ENCODE data around the gene ADAMTS1.

The ADAMTS1 gene

DNA sequence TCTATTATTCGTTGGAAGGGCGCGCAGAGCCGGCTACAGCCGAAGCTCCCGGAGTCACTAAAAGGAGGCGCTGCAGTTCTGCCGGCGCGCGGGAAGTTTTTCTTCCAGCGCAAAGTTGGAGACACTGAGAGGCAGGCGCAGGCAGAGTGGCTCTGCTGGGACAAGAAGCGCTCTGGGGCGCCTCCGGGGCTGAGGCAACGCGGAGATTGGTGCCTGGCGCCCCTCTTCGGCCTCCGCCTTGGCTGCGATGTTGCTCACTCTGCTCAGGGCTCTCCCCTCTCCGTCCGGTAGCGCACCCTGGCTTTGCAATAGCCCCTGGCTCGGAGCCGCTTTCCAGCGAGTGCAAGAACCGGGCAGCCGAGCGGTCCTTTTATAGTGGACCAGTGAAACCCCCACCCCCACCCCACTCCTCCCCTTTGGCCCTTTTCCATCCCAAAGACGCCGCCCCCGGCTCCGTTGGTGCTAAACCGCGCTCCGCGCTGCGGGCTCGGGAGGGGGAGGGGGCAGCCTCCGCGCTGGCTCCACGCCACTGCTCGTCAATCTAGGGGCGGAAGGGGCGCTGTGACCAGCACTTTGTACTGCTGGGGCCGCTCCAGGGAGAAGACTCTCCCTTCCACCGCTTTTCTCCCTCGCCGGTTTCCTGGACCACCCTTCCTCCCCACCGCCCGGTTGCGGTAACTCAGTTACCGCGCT, at the start of gene ADAMTS1 (continued):
- peak; percentile 38; the same call in 1 of the 2 replicates for TF ChIP-seq FEZF1 (tag by site-specific recombination; IDR thresholded peaks at IDR 0.05)
- peak; percentile 70; the same call in 1 of the 2 replicates for TF ChIP-seq ZBTB48 (tag by site-specific recombination; IDR thresholded peaks at IDR 0.05)
- TF ChIP-seq, protein P1, sequence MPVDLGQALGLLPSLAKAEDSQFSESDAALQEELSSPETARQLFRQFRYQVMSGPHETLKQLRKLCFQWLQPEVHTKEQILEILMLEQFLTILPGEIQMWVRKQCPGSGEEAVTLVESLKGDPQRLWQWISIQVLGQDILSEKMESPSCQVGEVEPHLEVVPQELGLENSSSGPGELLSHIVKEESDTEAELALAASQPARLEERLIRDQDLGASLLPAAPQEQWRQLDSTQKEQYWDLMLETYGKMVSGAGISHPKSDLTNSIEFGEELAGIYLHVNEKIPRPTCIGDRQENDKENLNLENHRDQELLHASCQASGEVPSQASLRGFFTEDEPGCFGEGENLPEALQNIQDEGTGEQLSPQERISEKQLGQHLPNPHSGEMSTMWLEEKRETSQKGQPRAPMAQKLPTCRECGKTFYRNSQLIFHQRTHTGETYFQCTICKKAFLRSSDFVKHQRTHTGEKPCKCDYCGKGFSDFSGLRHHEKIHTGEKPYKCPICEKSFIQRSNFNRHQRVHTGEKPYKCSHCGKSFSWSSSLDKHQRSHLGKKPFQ (tag by site-specific recombination; IDR thresholded peaks at IDR 0.05): no peak
- TF ChIP-seq SP2 (tag by site-specific recombination; IDR thresholded peaks at IDR 0.05): peak; percentile 69
- TF ChIP-seq, protein P2, sequence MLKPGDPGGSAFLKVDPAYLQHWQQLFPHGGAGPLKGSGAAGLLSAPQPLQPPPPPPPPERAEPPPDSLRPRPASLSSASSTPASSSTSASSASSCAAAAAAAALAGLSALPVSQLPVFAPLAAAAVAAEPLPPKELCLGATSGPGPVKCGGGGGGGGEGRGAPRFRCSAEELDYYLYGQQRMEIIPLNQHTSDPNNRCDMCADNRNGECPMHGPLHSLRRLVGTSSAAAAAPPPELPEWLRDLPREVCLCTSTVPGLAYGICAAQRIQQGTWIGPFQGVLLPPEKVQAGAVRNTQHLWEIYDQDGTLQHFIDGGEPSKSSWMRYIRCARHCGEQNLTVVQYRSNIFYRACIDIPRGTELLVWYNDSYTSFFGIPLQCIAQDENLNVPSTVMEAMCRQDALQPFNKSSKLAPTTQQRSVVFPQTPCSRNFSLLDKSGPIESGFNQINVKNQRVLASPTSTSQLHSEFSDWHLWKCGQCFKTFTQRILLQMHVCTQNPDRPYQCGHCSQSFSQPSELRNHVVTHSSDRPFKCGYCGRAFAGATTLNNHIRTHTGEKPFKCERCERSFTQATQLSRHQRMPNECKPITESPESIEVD (tag by site-specific recombination; IDR thresholded peaks at IDR 0.05): 0 out of 2 replicates have a peak, but pooled peaks have one; percentile 13
- TF ChIP-seq, protein P3, sequence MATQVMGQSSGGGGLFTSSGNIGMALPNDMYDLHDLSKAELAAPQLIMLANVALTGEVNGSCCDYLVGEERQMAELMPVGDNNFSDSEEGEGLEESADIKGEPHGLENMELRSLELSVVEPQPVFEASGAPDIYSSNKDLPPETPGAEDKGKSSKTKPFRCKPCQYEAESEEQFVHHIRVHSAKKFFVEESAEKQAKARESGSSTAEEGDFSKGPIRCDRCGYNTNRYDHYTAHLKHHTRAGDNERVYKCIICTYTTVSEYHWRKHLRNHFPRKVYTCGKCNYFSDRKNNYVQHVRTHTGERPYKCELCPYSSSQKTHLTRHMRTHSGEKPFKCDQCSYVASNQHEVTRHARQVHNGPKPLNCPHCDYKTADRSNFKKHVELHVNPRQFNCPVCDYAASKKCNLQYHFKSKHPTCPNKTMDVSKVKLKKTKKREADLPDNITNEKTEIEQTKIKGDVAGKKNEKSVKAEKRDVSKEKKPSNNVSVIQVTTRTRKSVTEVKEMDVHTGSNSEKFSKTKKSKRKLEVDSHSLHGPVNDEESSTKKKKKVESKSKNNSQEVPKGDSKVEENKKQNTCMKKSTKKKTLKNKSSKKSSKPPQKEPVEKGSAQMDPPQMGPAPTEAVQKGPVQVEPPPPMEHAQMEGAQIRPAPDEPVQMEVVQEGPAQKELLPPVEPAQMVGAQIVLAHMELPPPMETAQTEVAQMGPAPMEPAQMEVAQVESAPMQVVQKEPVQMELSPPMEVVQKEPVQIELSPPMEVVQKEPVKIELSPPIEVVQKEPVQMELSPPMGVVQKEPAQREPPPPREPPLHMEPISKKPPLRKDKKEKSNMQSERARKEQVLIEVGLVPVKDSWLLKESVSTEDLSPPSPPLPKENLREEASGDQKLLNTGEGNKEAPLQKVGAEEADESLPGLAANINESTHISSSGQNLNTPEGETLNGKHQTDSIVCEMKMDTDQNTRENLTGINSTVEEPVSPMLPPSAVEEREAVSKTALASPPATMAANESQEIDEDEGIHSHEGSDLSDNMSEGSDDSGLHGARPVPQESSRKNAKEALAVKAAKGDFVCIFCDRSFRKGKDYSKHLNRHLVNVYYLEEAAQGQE (tag by site-specific recombination; IDR thresholded peaks at IDR 0.05): peak; percentile 20; the same call in 1 of the 2 replicates
- TF ChIP-seq, protein P4, sequence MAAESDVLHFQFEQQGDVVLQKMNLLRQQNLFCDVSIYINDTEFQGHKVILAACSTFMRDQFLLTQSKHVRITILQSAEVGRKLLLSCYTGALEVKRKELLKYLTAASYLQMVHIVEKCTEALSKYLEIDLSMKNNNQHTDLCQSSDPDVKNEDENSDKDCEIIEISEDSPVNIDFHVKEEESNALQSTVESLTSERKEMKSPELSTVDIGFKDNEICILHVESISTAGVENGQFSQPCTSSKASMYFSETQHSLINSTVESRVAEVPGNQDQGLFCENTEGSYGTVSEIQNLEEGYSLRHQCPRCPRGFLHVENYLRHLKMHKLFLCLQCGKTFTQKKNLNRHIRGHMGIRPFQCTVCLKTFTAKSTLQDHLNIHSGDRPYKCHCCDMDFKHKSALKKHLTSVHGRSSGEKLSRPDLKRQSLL (tag by site-specific recombination; IDR thresholded peaks at IDR 0.05): no peak; the same call in 1 of the 2 replicates
- TF ChIP-seq ZNF335 (tag by site-specific recombination; conservative IDR thresholded peaks at IDR 0.05): no peak
- TF ChIP-seq ZXDB (tag by site-specific recombination; IDR thresholded peaks at IDR 0.05): peak; percentile 80
- TF ChIP-seq ZNF561 (tag by site-specific recombination; IDR thresholded peaks at IDR 0.05; ENCODE audit: borderline replicate concordance): peak; percentile 93
- peak; percentile 94 for TF ChIP-seq ZBTB1 (tag by site-specific recombination; IDR thresholded peaks at IDR 0.05)
- no peak for TF ChIP-seq GFI1B (tag by site-specific recombination; IDR thresholded peaks at IDR 0.05)
- TF ChIP-seq, protein P5, sequence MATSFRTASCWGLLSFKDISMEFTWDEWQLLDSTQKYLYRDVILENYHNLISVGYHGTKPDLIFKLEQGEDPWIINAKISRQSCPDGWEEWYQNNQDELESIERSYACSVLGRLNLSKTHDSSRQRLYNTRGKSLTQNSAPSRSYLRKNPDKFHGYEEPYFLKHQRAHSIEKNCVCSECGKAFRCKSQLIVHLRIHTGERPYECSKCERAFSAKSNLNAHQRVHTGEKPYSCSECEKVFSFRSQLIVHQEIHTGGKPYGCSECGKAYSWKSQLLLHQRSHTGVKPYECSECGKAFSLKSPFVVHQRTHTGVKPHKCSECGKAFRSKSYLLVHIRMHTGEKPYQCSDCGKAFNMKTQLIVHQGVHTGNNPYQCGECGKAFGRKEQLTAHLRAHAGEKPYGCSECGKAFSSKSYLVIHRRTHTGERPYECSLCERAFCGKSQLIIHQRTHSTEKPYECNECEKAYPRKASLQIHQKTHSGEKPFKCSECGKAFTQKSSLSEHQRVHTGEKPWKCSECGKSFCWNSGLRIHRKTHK (tag by site-specific recombination; IDR thresholded peaks at IDR 0.05): no peak
- TF ChIP-seq, protein P6, sequence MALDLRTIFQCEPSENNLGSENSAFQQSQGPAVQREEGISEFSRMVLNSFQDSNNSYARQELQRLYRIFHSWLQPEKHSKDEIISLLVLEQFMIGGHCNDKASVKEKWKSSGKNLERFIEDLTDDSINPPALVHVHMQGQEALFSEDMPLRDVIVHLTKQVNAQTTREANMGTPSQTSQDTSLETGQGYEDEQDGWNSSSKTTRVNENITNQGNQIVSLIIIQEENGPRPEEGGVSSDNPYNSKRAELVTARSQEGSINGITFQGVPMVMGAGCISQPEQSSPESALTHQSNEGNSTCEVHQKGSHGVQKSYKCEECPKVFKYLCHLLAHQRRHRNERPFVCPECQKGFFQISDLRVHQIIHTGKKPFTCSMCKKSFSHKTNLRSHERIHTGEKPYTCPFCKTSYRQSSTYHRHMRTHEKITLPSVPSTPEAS (tag by site-specific recombination; IDR thresholded peaks at IDR 0.05): peak; percentile 7; the same call in 1 of the 2 replicates
- TF ChIP-seq ZNF610 (tag by site-specific recombination; IDR thresholded peaks at IDR 0.05; ENCODE audit: borderline replicate concordance): peak; percentile 64; the same call in 1 of the 2 replicates
- TF ChIP-seq EGR2 (tag by site-specific recombination; IDR thresholded peaks at IDR 0.05; ENCODE audit: low read depth): peak; percentile 88
- TF ChIP-seq, protein P7, sequence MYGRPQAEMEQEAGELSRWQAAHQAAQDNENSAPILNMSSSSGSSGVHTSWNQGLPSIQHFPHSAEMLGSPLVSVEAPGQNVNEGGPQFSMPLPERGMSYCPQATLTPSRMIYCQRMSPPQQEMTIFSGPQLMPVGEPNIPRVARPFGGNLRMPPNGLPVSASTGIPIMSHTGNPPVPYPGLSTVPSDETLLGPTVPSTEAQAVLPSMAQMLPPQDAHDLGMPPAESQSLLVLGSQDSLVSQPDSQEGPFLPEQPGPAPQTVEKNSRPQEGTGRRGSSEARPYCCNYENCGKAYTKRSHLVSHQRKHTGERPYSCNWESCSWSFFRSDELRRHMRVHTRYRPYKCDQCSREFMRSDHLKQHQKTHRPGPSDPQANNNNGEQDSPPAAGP (tag by site-specific recombination; IDR thresholded peaks at IDR 0.05): peak; percentile 69; the same call in 1 of the 2 replicates
- TF ChIP-seq ZNF776 (tag by site-specific recombination; IDR thresholded peaks at IDR 0.05; ENCODE audit: borderline replicate concordance): no peak
- peak; percentile 65; the same call in 1 of the 2 replicates for TF ChIP-seq KLF9 (tag by site-specific recombination; IDR thresholded peaks at IDR 0.05; ENCODE audit: low read depth)
- TF ChIP-seq ZNF629 (tag by site-specific recombination; IDR thresholded peaks at IDR 0.05): peak; percentile 67
- TF ChIP-seq GLI2 (tag by site-specific recombination; IDR thresholded peaks at IDR 0.05; ENCODE audit: borderline replicate concordance, low read depth): no peak
- peak; percentile 75; the same call in 1 of the 2 replicates for TF ChIP-seq ZFP37 (tag by site-specific recombination; IDR thresholded peaks at IDR 0.05)
- no peak for TF ChIP-seq ZNF473 (tag by site-specific recombination; IDR thresholded peaks at IDR 0.05)
- TF ChIP-seq ZNF155 (tag by site-specific recombination; IDR thresholded peaks at IDR 0.05): no peak
- peak; percentile 61 for TF ChIP-seq GLIS2 (tag by site-specific recombination; IDR thresholded peaks at IDR 0.05)
- no peak for TF ChIP-seq ZNF514 (tag by site-specific recombination; IDR thresholded peaks at IDR 0.05)
- TF ChIP-seq ZNF837 (tag by site-specific recombination; IDR thresholded peaks at IDR 0.05): 0 out of 2 replicates have a peak, but pooled peaks have one; percentile 79
- peak; percentile 49; the same call in 1 of the 2 replicates for TF ChIP-seq ZNF366 (tag by site-specific recombination; conservative IDR thresholded peaks at IDR 0.05)

Measured in HEK293 (cell line).